Natural killer cell treated with Interleukin-12 subunit alpha and Interleukin-12 subunit beta and Interleukin-15 and Interleukin-18, amount 100 ng/mL, for 72 hours (primary cell): ENCODE data around the gene CDKN2B. TPM values are rescaled to one million over a fixed set of nuclear protein-coding genes. Genes with fewer than 3 reads are reported as not detected.
A peak's percentile ranks its signal among the peaks of the same experiment; 100 is the strongest.

Experiments
- ATAC-seq, 2 donors: fragments of 150-1000 bp; cut with Tn5 transposase in 1 of 2; sonication (Bioruptor Pico), chemical (Tn5 transposase) in 1 of 2; 2 replicates each; pipeline ENCODE4 v1.10.0; 2021
- DNase-seq: peaks from one replicate; pipeline ENCODE4 v3.0.0; 2022; ENCODE audit warnings: low spot score
- H3K27ac Mint-ChIP-seq, 2 donors: 1 replicate in 1 of 2; 2 replicates in 1 of 2; pipeline ENCODE4 v1.8.0; 2022; ENCODE audit warnings: mixed read lengths in 2 of 2, mild to moderate bottlenecking in 1 of 2, moderate library complexity in 1 of 2
- H3K27me3 Mint-ChIP-seq, 2 donors: 1 replicate in 1 of 2; 2 replicates in 1 of 2; pipeline ENCODE4 v1.8.0; 2022; ENCODE audit warnings: mixed read lengths in 2 of 2
- H3K36me3 Mint-ChIP-seq: one replicate; pipeline ENCODE4 v1.8.0; 2022; ENCODE audit warnings: mixed read lengths
- H3K4me1 Mint-ChIP-seq, 2 donors: 1 replicate in 1 of 2; 2 replicates in 1 of 2; pipeline ENCODE4 v1.8.0; 2022; ENCODE audit warnings: low read depth in 2 of 2, mixed read lengths in 2 of 2, mild to moderate bottlenecking in 1 of 2
- H3K4me3 Mint-ChIP-seq: one replicate; pipeline ENCODE4 v1.8.0; 2022; ENCODE audit warnings: mixed read lengths
- H3K9me3 Mint-ChIP-seq: 2 replicates; pipeline ENCODE4 v1.8.0; 2022; ENCODE audit warnings: mixed read lengths
- total RNA-seq, 2 donors: library from RNA; stranded (reverse); gene quantifications; one replicate each; pipeline ENCODE4 v1.2.3, GENCODE V29; 2022

Gene CDKN2B
- total RNA-seq, 2 donors from 2014 or later, result 1.6 to 5.0 TPM

DNA sequence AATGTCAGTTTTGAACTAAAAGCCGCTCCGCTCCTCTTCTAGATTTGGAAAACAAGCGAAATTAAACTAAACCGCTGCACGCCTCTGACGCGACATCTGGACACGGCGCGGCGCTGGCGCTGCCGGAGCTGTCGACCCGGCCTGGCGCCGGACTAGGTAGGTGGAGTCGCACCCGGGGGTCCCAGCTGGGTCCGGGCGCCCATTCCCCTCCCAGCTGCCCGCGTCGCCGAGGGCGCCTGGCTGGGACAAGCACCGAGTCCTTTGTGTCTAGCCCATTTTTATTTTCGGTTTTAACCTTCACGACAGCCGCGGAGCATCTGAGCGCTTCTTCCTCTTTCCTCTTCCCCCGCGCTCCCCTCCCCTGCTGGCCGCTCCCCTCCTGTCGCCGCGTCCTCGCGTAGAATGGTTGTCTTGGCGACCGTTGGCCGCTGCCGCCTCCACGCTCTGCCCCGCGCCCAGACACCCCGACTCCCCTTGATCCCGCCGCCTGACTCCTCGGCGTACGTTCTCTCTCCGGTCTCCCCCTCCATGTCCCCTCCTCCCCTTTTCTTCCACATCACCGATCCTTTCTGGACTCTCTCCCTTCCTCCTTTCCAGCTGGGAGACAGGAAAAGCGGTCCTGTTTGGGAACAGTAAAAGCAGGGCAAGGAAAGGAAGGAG is 14.0 kb downstream of the CDKN2B start:
- H3K27ac Mint-ChIP-seq, result peak overlapping the region; percentile 90
- peaks cover 5 to 11% of the 10 kb centered on the region in 2 donors for H3K27me3 Mint-ChIP-seq
- DNase-seq (peak; percentile 92), ATAC-seq (peak; percentile 89 to 93)
- H3K4me1 Mint-ChIP-seq, result peaks cover 15% of the 10 kb centered on the region in 2 donors
- peak overlapping the region; percentile 92 for H3K4me3 Mint-ChIP-seq
- no peaks in the 10 kb centered on the region for H3K9me3 Mint-ChIP-seq
- H3K36me3 Mint-ChIP-seq, result no peaks in the 10 kb centered on the region

- H3K36me3 Mint-ChIP-seq, result no peaks in the 10 kb centered on the region
- peak within 1 kb of the TSS; percentile 92 for H3K4me3 Mint-ChIP-seq
- H3K9me3 Mint-ChIP-seq, result no peaks in the 10 kb centered on the region
- ATAC-seq (peak; percentile 73 to 75), DNase-seq (peak; percentile 63)
- peak within 1 kb of the TSS; percentile 90 for H3K27ac Mint-ChIP-seq
- H3K4me1 Mint-ChIP-seq, result peaks cover 16 to 19% of the 10 kb centered on the region in 2 donors
- H3K27me3 Mint-ChIP-seq, result peaks cover 10 to 16% of the 10 kb centered on the region in 2 donors
These were observed 14.5 kb downstream of the CDKN2B start, which contains the start of gene CDKN2B-AS1 for GRCh38 chr9:21994556-21995005. Gene CDKN2B-AS1, plus strand, starts transcription at chr9:21994791.

DNA sequence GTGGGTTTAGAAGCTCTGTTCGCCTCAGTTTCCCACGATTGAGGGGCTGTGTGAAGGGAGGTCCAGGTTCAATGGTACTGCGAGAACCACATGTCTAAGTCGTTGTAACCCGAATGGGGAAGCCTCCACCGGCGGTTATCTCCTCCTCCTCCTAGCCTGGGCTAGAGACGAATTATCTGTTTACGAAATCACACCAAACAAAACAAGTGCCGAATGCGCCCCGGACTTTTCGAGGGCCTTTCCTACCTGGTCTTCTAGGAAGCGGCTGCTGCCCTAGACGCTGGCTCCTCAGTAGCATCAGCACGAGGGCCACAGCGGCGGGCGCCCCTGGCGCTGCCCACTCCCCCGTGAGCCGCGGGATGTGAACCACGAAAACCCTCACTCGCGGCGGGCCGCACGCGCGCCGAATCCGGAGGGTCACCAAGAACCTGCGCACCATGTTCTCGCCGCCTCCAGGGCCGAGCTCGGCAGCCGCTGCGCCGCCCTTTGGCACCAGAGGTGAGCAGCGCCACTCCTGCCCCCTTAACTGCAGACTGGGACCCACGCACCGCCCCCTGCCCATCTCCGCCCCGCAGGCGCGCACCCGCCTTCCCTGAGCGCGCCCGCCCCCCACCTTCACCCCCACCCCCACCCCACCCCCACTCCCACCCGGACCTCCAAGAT is 15.1 kb downstream of the CDKN2B start, which contains the start of gene CDKN2A:
CDKN2A (minus strand) TSS at position 500 of the 663 bp plus-strand sequence.
- DNase-seq (peak; percentile 67), ATAC-seq (peak; percentile 55 to 64)
- Mint-ChIP-seq H3K36me3 (no peaks in the 10 kb centered on the region), H3K4me3 (peak within 1 kb of the TSS; percentile 92), H3K4me1 (peaks cover 16 to 20% of the 10 kb centered on the region in 2 donors), H3K27ac (peak within 1 kb of the TSS; percentile 90), H3K27me3 (peaks cover 14 to 22% of the 10 kb centered on the region in 2 donors), H3K9me3 (no peaks in the 10 kb centered on the region)

- Mint-ChIP-seq H3K27me3 (peaks cover 17 to 32% of the 10 kb centered on the region in 2 donors), H3K9me3 (no peaks in the 10 kb centered on the region), H3K4me3 (peak overlapping the region; percentile 92), H3K4me1 (peaks cover 16 to 22% of the 10 kb centered on the region in 2 donors), H3K27ac (no peak overlapping the region), H3K36me3 (no peaks in the 10 kb centered on the region)
- DNase-seq, result no peak
- ATAC-seq, result no peak
These were observed 16.1 kb downstream of the CDKN2B start for GRCh38 chr9:21993007-21993406.

GRCh38 chr9:21991072-21991959 is 17.8 kb downstream of the CDKN2B start:
- no peaks in the 10 kb centered on the region for H3K36me3 Mint-ChIP-seq
- DNase-seq (no peak), ATAC-seq (no peak)
- H3K4me1 Mint-ChIP-seq, result peaks cover 11 to 24% of the 10 kb centered on the region in 2 donors
- no peak overlapping the region for H3K4me3 Mint-ChIP-seq
- H3K9me3 Mint-ChIP-seq, result no peaks in the 10 kb centered on the region
- H3K27me3 Mint-ChIP-seq, result peaks cover 27 to 37% of the 10 kb centered on the region in 2 donors
- no peak overlapping the region for H3K27ac Mint-ChIP-seq

DNA sequence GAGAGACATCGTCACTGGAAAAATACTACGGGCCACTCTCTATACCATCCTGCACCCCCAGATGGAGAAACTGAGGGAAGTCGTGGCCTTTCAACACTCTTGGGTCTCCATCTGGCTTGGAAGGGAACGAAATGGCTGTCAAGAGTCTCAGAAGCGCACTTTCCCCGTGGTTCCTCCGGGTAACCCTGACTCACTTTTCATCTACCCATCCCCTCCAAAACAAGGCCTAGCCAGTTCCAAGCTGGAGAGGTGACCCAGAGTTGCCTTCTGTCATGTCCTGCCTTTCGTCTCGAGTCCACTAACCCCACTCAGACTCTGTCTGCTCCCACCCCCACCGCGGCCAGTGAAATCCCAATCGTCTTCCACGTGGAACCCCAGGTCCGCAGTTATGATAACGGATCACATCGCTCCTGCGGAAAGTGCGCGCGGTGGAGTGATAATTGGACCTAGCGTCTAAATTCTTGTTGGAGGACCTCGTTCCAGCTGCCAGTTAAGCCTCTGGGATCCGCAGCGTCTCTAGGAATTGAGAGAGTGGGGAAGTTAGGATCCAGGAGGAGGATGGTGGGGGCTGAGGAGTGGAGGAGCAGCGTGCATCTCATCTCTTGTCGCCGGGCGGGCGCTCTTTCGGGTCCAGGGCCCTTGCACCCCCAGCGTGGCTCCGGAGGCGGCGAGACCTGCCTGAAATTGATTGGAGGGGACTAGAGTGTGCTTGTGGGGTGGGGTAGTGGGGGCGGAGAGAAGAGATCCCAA is 19.5 kb downstream of the CDKN2B start:
- Mint-ChIP-seq H3K9me3 (no peaks in the 10 kb centered on the region), H3K27ac (no peak overlapping the region), H3K4me3 (no peak overlapping the region), H3K36me3 (no peaks in the 10 kb centered on the region), H3K27me3 (peaks cover 33 to 45% of the 10 kb centered on the region in 2 donors), H3K4me1 (peaks cover 6 to 17% of the 10 kb centered on the region in 2 donors)
- no peak for ATAC-seq
- no peak for DNase-seq

DNA sequence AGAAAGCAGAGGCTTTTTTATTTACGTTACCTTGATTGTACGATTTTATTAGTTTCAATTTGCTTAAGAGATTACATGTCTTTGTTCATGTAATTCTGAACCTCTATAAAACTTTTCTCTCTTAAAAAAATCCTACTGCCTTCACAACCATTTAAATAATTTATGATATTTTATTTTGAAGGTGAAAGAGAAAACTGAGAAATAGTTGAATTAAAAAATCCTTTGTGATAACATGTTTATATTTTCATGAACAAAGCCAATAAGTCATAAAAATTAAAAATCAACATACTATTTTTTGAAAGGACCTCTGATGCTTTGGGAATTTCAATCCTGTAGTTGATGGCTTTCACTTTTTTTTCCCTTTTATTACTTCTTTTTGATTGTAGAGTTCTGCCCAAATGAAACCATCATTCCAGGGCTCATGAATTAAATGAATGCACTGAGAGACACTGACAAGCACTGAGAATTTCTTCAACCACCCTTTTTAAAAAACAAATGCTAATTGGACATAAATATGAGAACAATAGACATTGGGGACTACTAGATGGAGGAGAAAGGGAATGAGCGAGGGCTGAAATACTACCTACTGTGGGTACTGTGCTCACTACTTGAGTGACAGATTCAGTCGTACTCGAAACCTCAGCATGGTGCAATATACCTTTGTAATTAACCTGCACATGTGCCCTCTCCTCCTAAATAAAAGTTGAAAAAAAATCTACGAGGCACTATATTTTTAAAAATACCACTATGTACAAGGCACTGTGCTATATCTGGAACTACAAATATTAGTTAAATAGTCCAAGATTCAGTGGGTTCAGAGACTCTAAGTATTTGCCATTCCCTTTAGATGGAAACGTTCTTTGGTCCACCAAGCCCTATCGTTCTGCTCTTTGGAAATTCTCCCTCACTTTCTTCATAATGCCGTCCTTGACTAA is 20.8 kb downstream of the CDKN2B start:
- H3K27ac Mint-ChIP-seq, result no peak overlapping the region
- DNase-seq (no peak), ATAC-seq (no peak)
- H3K27me3 Mint-ChIP-seq, result peaks cover 38 to 53% of the 10 kb centered on the region in 2 donors
- no peak overlapping the region for H3K4me3 Mint-ChIP-seq
- no peaks in the 10 kb centered on the region for H3K36me3 Mint-ChIP-seq
- H3K4me1 Mint-ChIP-seq, result peaks cover 6 to 17% of the 10 kb centered on the region in 2 donors
- H3K9me3 Mint-ChIP-seq, result no peaks in the 10 kb centered on the region

- H3K4me1 Mint-ChIP-seq, result peaks cover 6 to 17% of the 10 kb centered on the region in 2 donors
- H3K4me3 Mint-ChIP-seq, result no peak overlapping the region
- DNase-seq (no peak), ATAC-seq (no peak)
- H3K27me3 Mint-ChIP-seq, result peaks cover 45 to 66% of the 10 kb centered on the region in 2 donors
- no peak overlapping the region for H3K27ac Mint-ChIP-seq
- no peaks in the 10 kb centered on the region for H3K9me3 Mint-ChIP-seq
- H3K36me3 Mint-ChIP-seq, result no peaks in the 10 kb centered on the region
These were observed 23.0 kb downstream of the CDKN2B start for GRCh38 chr9:21985964-21986667.

GRCh38 chr9:21984101-21984500 is 25.0 kb downstream of the CDKN2B start:
- Mint-ChIP-seq H3K9me3 (no peaks in the 10 kb centered on the region), H3K27me3 (peaks cover 43 to 61% of the 10 kb centered on the region in 2 donors), H3K36me3 (peaks cover 2% of the 10 kb centered on the region), H3K4me3 (no peak overlapping the region), H3K27ac (no peak overlapping the region), H3K4me1 (peaks cover 4 to 9% of the 10 kb centered on the region in 2 donors)
- DNase-seq (no peak), ATAC-seq (no peak)

DNA sequence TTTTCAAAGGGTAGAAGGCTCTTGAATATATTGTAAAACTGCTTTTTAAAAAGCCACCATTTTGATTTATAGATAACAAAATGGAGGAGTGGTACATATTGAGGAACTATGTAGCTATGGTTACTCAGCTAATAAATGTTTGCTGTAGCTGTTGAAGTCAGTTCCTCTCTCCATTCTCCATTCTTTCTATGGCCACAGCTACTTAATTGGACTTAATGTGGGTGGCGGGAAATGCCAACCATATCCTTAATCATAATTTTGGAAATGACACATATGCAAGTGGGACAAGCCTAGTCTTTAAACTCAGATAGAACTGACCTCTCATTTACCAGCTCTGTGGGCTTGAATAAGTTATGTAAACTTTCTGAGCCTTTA is 25.6 kb downstream of the CDKN2B start:
- H3K36me3 Mint-ChIP-seq, result peaks cover 7% of the 10 kb centered on the region
- no peaks in the 10 kb centered on the region for H3K9me3 Mint-ChIP-seq
- ATAC-seq, result no peak
- H3K4me3 Mint-ChIP-seq, result no peak overlapping the region
- H3K4me1 Mint-ChIP-seq, result peaks cover 6 to 7% of the 10 kb centered on the region in 2 donors
- H3K27ac Mint-ChIP-seq, result no peak overlapping the region
- no peak for DNase-seq
- H3K27me3 Mint-ChIP-seq, result peaks cover 44 to 61% of the 10 kb centered on the region in 2 donors

DNA sequence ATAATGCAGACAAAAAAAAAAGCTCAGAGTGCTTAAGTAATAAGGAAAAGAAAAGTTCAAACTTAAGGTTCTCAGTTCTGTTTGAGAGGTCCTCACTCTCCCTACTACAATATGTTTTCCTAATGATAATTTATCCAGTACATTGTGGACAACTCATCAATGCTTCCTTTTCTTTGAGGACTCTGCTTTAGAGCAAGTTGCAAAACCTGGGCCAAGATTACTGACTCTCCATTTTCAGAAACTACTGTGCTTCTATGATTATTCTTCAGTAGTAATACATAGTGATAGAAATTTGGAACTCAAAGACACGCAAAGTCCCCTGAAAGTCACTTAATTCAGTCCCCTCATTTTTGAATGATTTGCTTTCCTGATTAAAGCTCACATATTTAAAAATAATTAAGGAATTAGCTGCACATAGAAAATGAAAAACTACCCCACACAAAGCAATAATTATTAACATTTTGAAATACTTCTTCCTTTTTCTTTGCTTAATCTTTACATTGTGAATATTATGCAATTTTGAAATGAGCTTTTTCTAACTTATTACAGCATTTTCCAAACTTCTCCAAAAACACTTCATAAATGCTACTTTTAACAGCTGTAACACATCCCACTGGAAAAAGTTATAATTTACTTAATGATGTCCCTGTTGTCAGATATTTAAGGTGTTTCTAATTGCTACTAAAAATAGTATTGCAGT is 26.1 kb downstream of the CDKN2B start:
- H3K27ac Mint-ChIP-seq, result no peak overlapping the region
- peaks cover 46 to 60% of the 10 kb centered on the region in 2 donors for H3K27me3 Mint-ChIP-seq
- peaks cover 7% of the 10 kb centered on the region for H3K36me3 Mint-ChIP-seq
- no peak overlapping the region for H3K4me3 Mint-ChIP-seq
- DNase-seq, result no peak
- H3K9me3 Mint-ChIP-seq, result no peaks in the 10 kb centered on the region
- no peak for ATAC-seq
- H3K4me1 Mint-ChIP-seq, result peaks cover 6 to 7% of the 10 kb centered on the region in 2 donors
